Spleen (tissue), 7 donors: Measurements from ENCODE around the gene CEBPE.

Experiments
- POLR2A ChIP-seq, 3 donors: fragments of 450-650 bp; IDR thresholded peaks; one replicate each; pipeline ENCODE4 v1.5.1; 2017; ENCODE audit warnings: antibody characterized with exemption in 3 of 3, mild to moderate bottlenecking in 1 of 3
- TF ChIP-seq, protein P1 (sequence below), 11 experiments: fragments of 200-600 bp in 7 of 11; fragments of 450-650 bp in 4 of 11; sonication (generic) in 4 of 11; IDR thresholded peaks in 8 of 11; conservative IDR thresholded peaks in 3 of 11; 1 replicate in 7 of 11; 2 replicates in 4 of 11; pipeline versions ENCODE4 v1.4.0 to v1.8.0; 2016 to 2021; ENCODE audit warnings: antibody characterized with exemption in 11 of 11, inconsistent platforms in 4 of 11, mild to moderate bottlenecking in 1 of 11
- donor health status: DM: no; HTN: no; CAD: no; lungs with moderate emphysema.
- donor health status: DM: no; HTN: no; CAD: no.
- donor health status: DM: no; HTN: no; CAD: no.

GRCh38 chr14:23101213-23101970 lies 17.7 kb downstream of the CEBPE start:
- TF ChIP-seq, protein P1, sequence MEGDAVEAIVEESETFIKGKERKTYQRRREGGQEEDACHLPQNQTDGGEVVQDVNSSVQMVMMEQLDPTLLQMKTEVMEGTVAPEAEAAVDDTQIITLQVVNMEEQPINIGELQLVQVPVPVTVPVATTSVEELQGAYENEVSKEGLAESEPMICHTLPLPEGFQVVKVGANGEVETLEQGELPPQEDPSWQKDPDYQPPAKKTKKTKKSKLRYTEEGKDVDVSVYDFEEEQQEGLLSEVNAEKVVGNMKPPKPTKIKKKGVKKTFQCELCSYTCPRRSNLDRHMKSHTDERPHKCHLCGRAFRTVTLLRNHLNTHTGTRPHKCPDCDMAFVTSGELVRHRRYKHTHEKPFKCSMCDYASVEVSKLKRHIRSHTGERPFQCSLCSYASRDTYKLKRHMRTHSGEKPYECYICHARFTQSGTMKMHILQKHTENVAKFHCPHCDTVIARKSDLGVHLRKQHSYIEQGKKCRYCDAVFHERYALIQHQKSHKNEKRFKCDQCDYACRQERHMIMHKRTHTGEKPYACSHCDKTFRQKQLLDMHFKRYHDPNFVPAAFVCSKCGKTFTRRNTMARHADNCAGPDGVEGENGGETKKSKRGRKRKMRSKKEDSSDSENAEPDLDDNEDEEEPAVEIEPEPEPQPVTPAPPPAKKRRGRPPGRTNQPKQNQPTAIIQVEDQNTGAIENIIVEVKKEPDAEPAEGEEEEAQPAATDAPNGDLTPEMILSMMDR (IDR thresholded peaks at IDR 0.05 in 8 of 11, conservative IDR thresholded peaks at IDR 0.05 in 3 of 11), result no peak
- TF ChIP-seq POLR2A (IDR thresholded peaks at IDR 0.05), result no peak
